Measurements from ENCODE around the gene CCDC91. TPM values are rescaled to one million over a fixed set of nuclear protein-coding genes. Genes with fewer than 3 reads are reported as not detected.

Gene CCDC91
- total and polyA plus RNA-seq, 2 donors (not counting 1 experiment from before 2014, with no cell fraction given), result 23.9 to 47.6 TPM

- H3K9ac ChIP-seq (ENCODE audit: insufficient read depth, low read length), result no peak overlapping the region
- no peak overlapping the region for H2AFZ ChIP-seq (ENCODE audit: low read length)
- no peaks in the 10 kb centered on the region for H3K27me3 ChIP-seq (ENCODE audit: control insufficient read depth, insufficient read depth, low read length)
- no peak overlapping the region for H3K4me2 ChIP-seq (ENCODE audit: extremely low read depth, insufficient read depth, low read length)
- H3K27ac ChIP-seq (ENCODE audit: insufficient read depth, low read length), result no peak overlapping the region
- H3K4me1 ChIP-seq (ENCODE audit: control insufficient read depth, extremely low read depth, insufficient read depth, low read length), result no peaks in the 10 kb centered on the region
- H4K20me1 ChIP-seq (ENCODE audit: control insufficient read depth, extremely low read depth, insufficient read depth, low read length), result no peaks in the 10 kb centered on the region
- H3K9me3 ChIP-seq (ENCODE audit: control insufficient read depth, insufficient read depth, low read depth, low read length), result no peaks in the 10 kb centered on the region
- no peaks in the 10 kb centered on the region for H3K36me3 ChIP-seq (ENCODE audit: control insufficient read depth, insufficient read depth, low read length)
- no peak for DNase-seq (ENCODE audit: low read depth in 2 of 2)
- TF ChIP-seq EZH2 (IDR thresholded peaks at IDR 0.05; ENCODE audit: low read length, missing control alignments), result no peak
- no peak overlapping the region for H3K4me3 ChIP-seq (replicated peaks in 1 of 4; ENCODE audit: control extremely low read depth in 1 of 4, insufficient read depth in 1 of 4, low read depth in 3 of 4, low read length in 4 of 4)
- H3K79me2 ChIP-seq (ENCODE audit: control insufficient read depth, insufficient read depth, low read length), result no peaks in the 10 kb centered on the region
Measured at GRCh38 chr12:28167981-28168485, 22.2 kb upstream of the CCDC91 start.

GRCh38 chr12:28171356-28172060, 18.7 kb upstream of the CCDC91 start:
- Histone ChIP-seq H4K20me1 (ENCODE audit: control insufficient read depth, extremely low read depth, insufficient read depth, low read length) (no peaks in the 10 kb centered on the region), H3K79me2 (ENCODE audit: control insufficient read depth, insufficient read depth, low read length) (no peaks in the 10 kb centered on the region), H3K4me2 (ENCODE audit: extremely low read depth, insufficient read depth, low read length) (no peak overlapping the region), H2AFZ (ENCODE audit: low read length) (no peak overlapping the region), H3K36me3 (ENCODE audit: control insufficient read depth, insufficient read depth, low read length) (no peaks in the 10 kb centered on the region), H3K4me3 (replicated peaks in 1 of 4; ENCODE audit: control extremely low read depth in 1 of 4, insufficient read depth in 1 of 4, low read depth in 3 of 4, low read length in 4 of 4) (no peak overlapping the region), H3K9ac (ENCODE audit: insufficient read depth, low read length) (no peak overlapping the region), H3K4me1 (ENCODE audit: control insufficient read depth, extremely low read depth, insufficient read depth, low read length) (no peaks in the 10 kb centered on the region), H3K9me3 (ENCODE audit: control insufficient read depth, insufficient read depth, low read depth, low read length) (no peaks in the 10 kb centered on the region), H3K27ac (ENCODE audit: insufficient read depth, low read length) (no peak overlapping the region), H3K27me3 (ENCODE audit: control insufficient read depth, insufficient read depth, low read length) (no peaks in the 10 kb centered on the region)
- peak in 1 of 2 donors; percentile 35 for DNase-seq (ENCODE audit: low read depth in 2 of 2)
- TF ChIP-seq EZH2 (IDR thresholded peaks at IDR 0.05; ENCODE audit: low read length, missing control alignments) (no peak), CTCF (conservative IDR thresholded peaks at IDR 0.05 in 1 of 2, IDR thresholded peaks at IDR 0.05 in 1 of 2; ENCODE audit: low read depth in 1 of 2, low read length in 2 of 2) (no peak)

- Histone ChIP-seq H3K9ac (ENCODE audit: insufficient read depth, low read length) (no peak overlapping the region), H4K20me1 (ENCODE audit: control insufficient read depth, extremely low read depth, insufficient read depth, low read length) (no peaks in the 10 kb centered on the region), H3K36me3 (ENCODE audit: control insufficient read depth, insufficient read depth, low read length) (no peaks in the 10 kb centered on the region), H3K4me3 (replicated peaks in 1 of 4; ENCODE audit: control extremely low read depth in 1 of 4, insufficient read depth in 1 of 4, low read depth in 3 of 4, low read length in 4 of 4) (no peak overlapping the region), H3K4me1 (ENCODE audit: control insufficient read depth, extremely low read depth, insufficient read depth, low read length) (no peaks in the 10 kb centered on the region), H3K9me3 (ENCODE audit: control insufficient read depth, insufficient read depth, low read depth, low read length) (no peaks in the 10 kb centered on the region), H3K27ac (ENCODE audit: insufficient read depth, low read length) (no peak overlapping the region), H2AFZ (ENCODE audit: low read length) (no peak overlapping the region), H3K79me2 (ENCODE audit: control insufficient read depth, insufficient read depth, low read length) (no peaks in the 10 kb centered on the region), H3K4me2 (ENCODE audit: extremely low read depth, insufficient read depth, low read length) (no peak overlapping the region), H3K27me3 (ENCODE audit: control insufficient read depth, insufficient read depth, low read length) (no peaks in the 10 kb centered on the region)
- no peak for TF ChIP-seq EZH2 (IDR thresholded peaks at IDR 0.05; ENCODE audit: low read length, missing control alignments)
- peak; percentile 84 to 87 for TF ChIP-seq CTCF (conservative IDR thresholded peaks at IDR 0.05 in 1 of 2, IDR thresholded peaks at IDR 0.05 in 1 of 2; ENCODE audit: low read depth in 1 of 2, low read length in 2 of 2)
- DNase-seq (ENCODE audit: low read depth in 2 of 2), result peak; percentile 58 to 70
Measured at GRCh38 chr12:28172434-28173030, 17.7 kb upstream of the CCDC91 start.

Measured in fibroblast of lung (primary cell).